ENCODE measurements around the gene KIF5C.

KIF5C gene

GRCh38 chr2:148926981-148927401 is 52.0 kb downstream of the KIF5C start:
- no peak for DNase-seq

- no peak for DNase-seq
These were observed 53.4 kb downstream of the KIF5C start for GRCh38 chr2:148928395-148928794.

- no peak for DNase-seq
These were observed 55.2 kb downstream of the KIF5C start for GRCh38 chr2:148930046-148930775.

- no peak for DNase-seq
These were observed 57.5 kb downstream of the KIF5C start for GRCh38 chr2:148932536-148932935.

- DNase-seq, result no peak
These were observed 58.4 kb downstream of the KIF5C start for GRCh38 chr2:148933456-148933855.

GRCh38 chr2:148935791-148936190 is 60.8 kb downstream of the KIF5C start:
- DNase-seq, result no peak

- no peak for DNase-seq
These were observed 61.9 kb downstream of the KIF5C start for GRCh38 chr2:148936857-148937450.

- DNase-seq, result no peak
These were observed 64.2 kb downstream of the KIF5C start for GRCh38 chr2:148939271-148939670.

- no peak for DNase-seq
These were observed 68.1 kb downstream of the KIF5C start for GRCh38 chr2:148943097-148943496.

- no peak for DNase-seq
These were observed 69.5 kb downstream of the KIF5C start for GRCh38 chr2:148944536-148944935.

- DNase-seq, result no peak
These were observed 72.3 kb downstream of the KIF5C start for GRCh38 chr2:148947299-148947698.

GRCh38 chr2:148948868-148949267 is 73.8 kb downstream of the KIF5C start:
- no peak for DNase-seq

- DNase-seq, result no peak
These were observed 74.3 kb downstream of the KIF5C start for GRCh38 chr2:148949348-148949747.

GRCh38 chr2:148952621-148953020 is 77.6 kb downstream of the KIF5C start:
- DNase-seq, result no peak

- no peak for DNase-seq
These were observed 78.4 kb downstream of the KIF5C start for GRCh38 chr2:148953426-148953825.

GRCh38 chr2:148954536-148954935 is 79.5 kb downstream of the KIF5C start:
- no peak for DNase-seq

- no peak for DNase-seq
These were observed 80.8 kb downstream of the KIF5C start for GRCh38 chr2:148955798-148956197.

- DNase-seq, result no peak
These were observed 82.0 kb downstream of the KIF5C start for GRCh38 chr2:148957023-148957422.

- DNase-seq, result no peak
These were observed 84.7 kb downstream of the KIF5C start for GRCh38 chr2:148959745-148960144.

GRCh38 chr2:148960483-148960882 is 85.5 kb downstream of the KIF5C start:
- DNase-seq, result no peak

GRCh38 chr2:148963461-148963860 is 88.4 kb downstream of the KIF5C start:
- DNase-seq, result no peak

- DNase-seq, result no peak
These were observed 90.8 kb downstream of the KIF5C start for GRCh38 chr2:148965623-148966437.

- DNase-seq, result no peak
These were observed 91.4 kb downstream of the KIF5C start for GRCh38 chr2:148966438-148966758.

GRCh38 chr2:148967056-148967455 is 92.0 kb downstream of the KIF5C start:
- DNase-seq, result no peak
